HepG2 (cell line): Measurements from ENCODE around the gene NPPC. TPM values are rescaled to one million over a fixed set of nuclear protein-coding genes. Genes with fewer than 3 reads are reported as not detected.

ENCODE experiments used
- CEBPG ChIP-seq: IDR thresholded peaks from 2 replicates; pipeline ENCODE4 v1.6.1; 2016
- CREB3 ChIP-seq: sonication (generic); formaldehyde crosslinking; IDR thresholded peaks from 2 replicates; pipeline ENCODE4 v1.5.0; 2020; ENCODE audit warnings: missing genetic modification reagents
- KLF6 ChIP-seq: IDR thresholded peaks from 2 replicates; pipeline ENCODE4 v1.8.0; 2016; ENCODE audit warnings: missing biosample characterization, missing genetic modification reagents
- LCORL ChIP-seq, 2 experiments: fragments of 450-650 bp in 1 of 2; sonication (generic) in 1 of 2; formaldehyde crosslinking in 1 of 2; IDR thresholded peaks; 2 replicates each; pipeline versions ENCODE4 v1.5.0 to v1.6.1; 2017 to 2020; ENCODE audit warnings: antibody characterized with exemption in 1 of 2, missing genetic modification reagents in 1 of 2
- MAX ChIP-seq: IDR thresholded peaks from 2 replicates; pipeline ENCODE4 v1.6.1; 2012; ENCODE audit warnings: inconsistent platforms
- MYNN ChIP-seq: sonication (generic); formaldehyde crosslinking; IDR thresholded peaks from 2 replicates; pipeline ENCODE4 v1.4.0; 2020; ENCODE audit warnings: mild to moderate bottlenecking, low read depth, missing genetic modification reagents
- RBM22 ChIP-seq: fragments of 200-400 bp; formaldehyde crosslinking; optimal IDR thresholded peaks from 2 replicates; pipeline ENCODE3; 2017; ENCODE audit warnings: mild to moderate bottlenecking, low read length, moderate library complexity
- RELA ChIP-seq: sonication (generic); formaldehyde crosslinking; IDR thresholded peaks from 2 replicates; pipeline ENCODE4 v1.4.0; 2020; ENCODE audit warnings: missing genetic modification reagents
- SOX13 ChIP-seq, 3 experiments: fragments of 450-650 bp in 1 of 3; sonication (generic) in 1 of 3; formaldehyde crosslinking in 1 of 3; IDR thresholded peaks in 2 of 3; conservative IDR thresholded peaks in 1 of 3; 2 replicates each; pipeline versions ENCODE4 v1.5.0 to v1.6.1; 2016 to 2020; ENCODE audit warnings: antibody characterized with exemption in 1 of 3, mild to moderate bottlenecking in 1 of 3, missing compliant biosample characterization in 1 of 3, missing genetic modification reagents in 1 of 3, moderate library complexity in 1 of 3
- TRAFD1 ChIP-seq: sonication (generic); formaldehyde crosslinking; IDR thresholded peaks from 2 replicates; pipeline ENCODE4 v1.5.1; 2020; ENCODE audit warnings: missing genetic modification reagents, mild to moderate bottlenecking, borderline replicate concordance
- ZEB1 ChIP-seq: IDR thresholded peaks from 2 replicates; pipeline ENCODE4 v1.6.1; 2012; ENCODE audit warnings: mild to moderate bottlenecking, low read depth, inconsistent platforms; ENCODE audit not compliant: insufficient replicate concordance
- ZNF75D ChIP-seq: sonication (generic); formaldehyde crosslinking; IDR thresholded peaks from 2 replicates; pipeline ENCODE4 v1.8.1; 2023; ENCODE audit warnings: missing genetic modification reagents, mild to moderate bottlenecking, borderline replicate concordance
- ZSCAN31 ChIP-seq: sonication (generic); formaldehyde crosslinking; IDR thresholded peaks from 2 replicates; pipeline ENCODE4 v1.5.0; 2020; ENCODE audit warnings: low read depth, mild to moderate bottlenecking, missing genetic modification reagents
- polyA plus RNA-seq, 8 experiments: library from polyadenylated mRNA; depleted of rRNA in 3 of 8; stranded (reverse) in 7 of 8; unstranded in 1 of 8; fragments of >200 nt; fragmentation: Illumina TruSeq in 4 of 8; extraction: Trizol in 4 of 8; gene quantifications; 2 replicates each; pipeline versions ENCODE4 v1.2.1 to v1.2.3, GENCODE V29; 2011 to 2016; ENCODE audit warnings: low read depth in 4 of 8, missing spikeins in 1 of 8, mixed read lengths in 1 of 8; ENCODE audit not compliant: insufficient read depth in 1 of 8
- total RNA-seq, 5 experiments: library from RNA; depleted of rRNA; stranded (reverse); fragments of >200 nt; fragmentation: Illumina TruSeq; extraction: Trizol; gene quantifications; 2 replicates each; pipeline ENCODE4 v1.2.3, GENCODE V29; 2016; ENCODE audit warnings: low read depth in 1 of 5

NPPC gene
- total and polyA plus RNA-seq, 2 of the 13 experiments (the other 11 are each of a cell fraction or from before 2014, with no cell fraction given): 0.11 TPM; not detected in 1

GRCh38 chr2:231877533-231878456 lies 48.4 kb downstream of the NPPC start (continued):
- TF ChIP-seq TRAFD1 (CRISPR knock-in tag) (no peak), MYNN (CRISPR knock-in tag) (no peak), CREB3 (CRISPR knock-in tag) (no peak), ZEB1 (no peak), RELA (CRISPR knock-in tag) (peak; percentile 85; the same call in 1 of the 2 replicates), ZNF75D (CRISPR knock-in tag) (no peak), CEBPG (CRISPR knock-in tag) (peak; percentile 50; the same call in 1 of the 2 replicates), RBM22 (no peak), KLF6 (CRISPR knock-in tag) (no peak), ZSCAN31 (CRISPR knock-in tag) (0 out of 2 replicates have a peak, but pooled peaks have one; percentile 29), MAX (no peak), SOX13 (IDR thresholded peaks at IDR 0.05) (no peak), SOX13 (CRISPR knock-in tag; conservative IDR thresholded peaks at IDR 0.05 in 1 of 2, IDR thresholded peaks at IDR 0.05 in 1 of 2) (no peak; a peak in 1 of 4 replicates), LCORL (IDR thresholded peaks at IDR 0.05) (no peak), LCORL (CRISPR knock-in tag; IDR thresholded peaks at IDR 0.05) (peak; percentile 25; the same call in 1 of the 2 replicates)
